ENCODE results near the gene RAD17.
"Not testable (repeated sequence)": the region's sequence is repeated elsewhere in the genome, so short reads cannot be mapped to it uniquely, and the experiment has no call there.

Gene RAD17

GRCh38 chr5:69378376-69378775 lies 8.8 kb downstream of the RAD17 start:
- no peak for DNase-seq (ENCODE audit: low spot score)

GRCh38 chr5:69404659-69405330 lies 35.2 kb downstream of the RAD17 start:
- no peak for DNase-seq (ENCODE audit: low spot score)

- DNase-seq (ENCODE audit: low spot score) = peak; percentile 69
Measured at GRCh38 chr5:69414885-69415583, 45.4 kb downstream of the RAD17 start, which contains the start of gene MARVELD2. Gene MARVELD2 (plus strand): TSS chr5:69415116. CDS start chr5:69419386, 4,270 bp downstream.

- peak; percentile 27 for DNase-seq (ENCODE audit: low spot score)
Measured at GRCh38 chr5:69415584-69415958, 46.0 kb downstream of the RAD17 start.

- DNase-seq (ENCODE audit: low spot score) = no peak
Measured at GRCh38 chr5:69416180-69416579, 46.6 kb downstream of the RAD17 start.

GRCh38 chr5:69416699-69417098 lies 47.1 kb downstream of the RAD17 start:
- no peak for DNase-seq (ENCODE audit: low spot score)

- no peak for DNase-seq (ENCODE audit: low spot score)
Measured at GRCh38 chr5:69418554-69418953, 48.9 kb downstream of the RAD17 start.

- no peak for DNase-seq (ENCODE audit: low spot score)
Measured at GRCh38 chr5:69431424-69432303, 62.0 kb downstream of the RAD17 start.

GRCh38 chr5:69432412-69433206 lies 63.0 kb downstream of the RAD17 start:
- DNase-seq (ENCODE audit: low spot score) = no peak

- not testable (repeated sequence) for DNase-seq (ENCODE audit: low spot score)
Measured at GRCh38 chr5:69435276-69435884, 65.8 kb downstream of the RAD17 start.

GRCh38 chr5:69444127-69444754 lies 74.6 kb downstream of the RAD17 start:
- DNase-seq (ENCODE audit: low spot score) = no peak

- no peak for DNase-seq (ENCODE audit: low spot score)
Measured at GRCh38 chr5:69449511-69449910, 79.9 kb downstream of the RAD17 start.

- no peak for DNase-seq (ENCODE audit: low spot score)
Measured at GRCh38 chr5:69450116-69450515, 80.5 kb downstream of the RAD17 start.

GRCh38 chr5:69450527-69450926 lies 80.9 kb downstream of the RAD17 start:
- DNase-seq (ENCODE audit: low spot score) = not testable (repeated sequence)

GRCh38 chr5:69451941-69452647 lies 82.5 kb downstream of the RAD17 start:
- peak; percentile 32 for DNase-seq (ENCODE audit: low spot score)

- not testable (repeated sequence) for DNase-seq (ENCODE audit: low spot score)
Measured at GRCh38 chr5:69453487-69453886, 83.9 kb downstream of the RAD17 start.

- no peak for DNase-seq (ENCODE audit: low spot score)
Measured at GRCh38 chr5:69454460-69455249, 85.0 kb downstream of the RAD17 start.

- DNase-seq (ENCODE audit: low spot score) = not testable (repeated sequence)
Measured at GRCh38 chr5:69455428-69455988, 85.9 kb downstream of the RAD17 start.

- DNase-seq (ENCODE audit: low spot score) = no peak
Measured at GRCh38 chr5:69462170-69462569, 92.6 kb downstream of the RAD17 start.

Measured in HuH-7.5 (cell line).